Hematopoietic multipotent progenitor cell (in vitro differentiated cells): ENCODE results near the gene TMEM200A. TPM values are rescaled to one million over a fixed set of nuclear protein-coding genes. Genes with fewer than 3 reads are reported as not detected.
"Not testable (repeated sequence)": the region's sequence is repeated elsewhere in the genome, so short reads cannot be mapped to it uniquely, and the experiment has no call there.

Experiments used
- DNase-seq, 3 donors: peaks; one replicate each; pipeline ENCODE4 v3.0.0-alpha.2; 2011 to 2015; ENCODE audit warnings: low read depth in 2 of 3, low spot score in 2 of 3
- total RNA-seq: library from RNA; depleted of rRNA; stranded (reverse); fragments of >200 nt; gene quantifications from one replicate; pipeline ENCODE4 v1.2.3, GENCODE V29; 2012

TMEM200A gene
- total RNA-seq = 3.5 TPM

GRCh38 chr6:130365166-130366106, at the start of gene TMEM200A:
TSS of gene TMEM200A (plus strand) at chr6:130366017. CDS start at chr6:130440423, 74,406 bp downstream.
- peak in 2 of 3 donors; percentile 51 to 57 for DNase-seq

- DNase-seq = no peak
These were observed 44.9 kb upstream of the TMEM200A start for GRCh38 chr6:130320908-130321307.

GRCh38 chr6:130322673-130323268, 43.0 kb upstream of the TMEM200A start:
- peak; percentile 35 to 78 (median 55) for DNase-seq

GRCh38 chr6:130324657-130325056, 41.2 kb upstream of the TMEM200A start:
- DNase-seq = no peak

- DNase-seq = no peak
These were observed 39.3 kb upstream of the TMEM200A start for GRCh38 chr6:130326496-130326895.

- no peak for DNase-seq
These were observed 28.3 kb upstream of the TMEM200A start for GRCh38 chr6:130337534-130337933.

- DNase-seq = not testable (repeated sequence)
These were observed 19.5 kb upstream of the TMEM200A start for GRCh38 chr6:130346324-130346723.

GRCh38 chr6:130354322-130354721, 11.5 kb upstream of the TMEM200A start:
- no peak for DNase-seq

GRCh38 chr6:130355572-130355971, 10.2 kb upstream of the TMEM200A start:
- no peak for DNase-seq

GRCh38 chr6:130357436-130357835, 8.4 kb upstream of the TMEM200A start:
- DNase-seq = no peak

GRCh38 chr6:130359736-130360135, 6.1 kb upstream of the TMEM200A start:
- no peak for DNase-seq

- peak in 1 of 3 donors; percentile 34 for DNase-seq
These were observed 3.7 kb upstream of the TMEM200A start for GRCh38 chr6:130362128-130362527.

GRCh38 chr6:130364224-130364780, 1.5 kb upstream of the TMEM200A start:
- peak in 1 of 3 donors; percentile 8 for DNase-seq

GRCh38 chr6:130366107-130367005, 539 bp downstream of the TMEM200A start:
- peak in 2 of 3 donors; percentile 31 to 59 for DNase-seq

GRCh38 chr6:130367767-130368166, 1.9 kb downstream of the TMEM200A start:
- DNase-seq = no peak

GRCh38 chr6:130368576-130368975, 2.8 kb downstream of the TMEM200A start:
- no peak for DNase-seq

- DNase-seq = no peak
These were observed 4.0 kb downstream of the TMEM200A start for GRCh38 chr6:130369831-130370230.

- no peak for DNase-seq
These were observed 6.2 kb downstream of the TMEM200A start for GRCh38 chr6:130371921-130372420.

- DNase-seq = no peak
These were observed 7.0 kb downstream of the TMEM200A start for GRCh38 chr6:130372786-130373185.

GRCh38 chr6:130373992-130374391, 8.2 kb downstream of the TMEM200A start:
- no peak for DNase-seq
